NT2/D1 (cell line): Measurements from ENCODE around the gene SNX6.

Source experiments
- YY1 ChIP-seq: IDR thresholded peaks from 2 replicates; pipeline ENCODE4 v1.6.1; 2011; ENCODE audit not compliant: insufficient read length, insufficient read depth
- ZNF274 ChIP-seq: IDR thresholded peaks from 2 replicates; pipeline ENCODE4 v1.6.1; 2011; ENCODE audit warnings: mild to moderate bottlenecking, low read depth, low read length

DNA sequence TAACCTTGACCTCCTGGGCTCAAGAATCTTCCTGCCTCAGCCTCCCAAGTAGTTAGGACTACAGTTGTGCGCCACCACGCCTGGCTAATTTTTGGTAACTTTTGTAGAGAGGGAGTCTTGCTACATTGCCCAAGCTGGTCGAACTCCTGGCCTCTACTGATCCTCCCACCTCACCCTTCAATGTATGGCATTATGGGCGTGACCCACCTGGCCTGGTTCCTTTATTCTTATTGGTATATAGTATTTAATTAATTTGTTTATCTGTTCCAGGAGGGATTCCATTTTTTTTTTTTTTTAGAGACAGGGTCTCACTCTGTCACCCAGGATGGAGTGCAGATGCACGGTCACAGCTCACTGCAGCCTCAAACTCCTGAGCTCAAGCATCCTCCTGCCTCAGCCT lies 49.6 kb downstream of the SNX6 start:
- TF ChIP-seq YY1 (no peak), ZNF274 (no peak)
